ENCODE data around the gene PPP4C.
"Not testable (repeated sequence)": the region's sequence is repeated elsewhere in the genome, so short reads cannot be mapped to it uniquely, and the experiment has no call there.

Gene PPP4C

GRCh38 chr16:30125690-30126089, 49.9 kb downstream of the PPP4C start:
- not testable (repeated sequence) for DNase-seq (ENCODE audit: low spot score)

GRCh38 chr16:30127993-30128392, 52.2 kb downstream of the PPP4C start:
- no peak for DNase-seq (ENCODE audit: low spot score)

GRCh38 chr16:30131869-30132475, 56.2 kb downstream of the PPP4C start:
- DNase-seq (ENCODE audit: low spot score) = no peak

GRCh38 chr16:30132591-30132990, 56.8 kb downstream of the PPP4C start:
- no peak for DNase-seq (ENCODE audit: low spot score)
